HG02678 (cell line): ENCODE data around the gene SORT1.

Experiments
- ATAC-seq: cut with Tn5 transposase; IDR thresholded peaks from one replicate; pipeline ENCODE4 v1.9.1; 2021; ENCODE audit warnings: mild to moderate bottlenecking, moderate library complexity; ENCODE audit not compliant: unreplicated experiment

Gene SORT1

DNA sequence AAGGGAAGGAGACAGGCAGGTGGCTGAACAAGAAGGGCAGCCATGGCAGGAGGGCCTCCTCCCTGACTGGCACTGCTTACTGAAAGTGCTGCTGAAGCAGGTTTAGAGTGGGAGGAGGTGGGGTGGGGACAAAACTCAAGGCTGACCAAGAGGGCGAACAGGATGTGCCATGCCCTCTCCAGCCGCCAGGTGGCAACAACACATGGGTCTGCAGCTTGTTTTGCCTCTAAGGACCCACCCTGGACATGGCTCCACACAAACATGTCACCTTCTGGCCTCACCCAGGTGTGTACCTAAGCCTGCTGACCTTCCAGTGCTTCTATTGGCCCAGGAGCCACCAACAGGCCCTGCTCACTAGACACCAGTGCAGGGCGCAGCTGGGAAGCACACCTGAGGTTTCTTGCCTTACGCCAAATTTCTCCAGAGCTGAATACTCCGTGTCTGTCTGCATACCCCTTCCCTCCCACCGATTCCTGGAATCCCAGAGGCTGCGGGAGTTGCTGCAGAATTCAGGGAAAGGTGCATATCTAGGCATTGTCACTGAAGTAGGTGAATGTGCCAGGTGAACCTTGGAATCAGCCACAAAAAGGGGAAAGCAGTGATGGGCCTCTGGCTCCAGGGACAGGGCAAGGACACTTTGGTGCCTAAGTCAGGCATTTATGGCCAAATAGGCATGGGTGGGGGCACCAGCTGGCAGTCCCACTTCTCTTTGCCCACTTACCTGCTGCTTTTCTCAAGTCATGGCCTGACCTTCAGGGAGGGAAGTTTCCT lies 120.1 kb downstream of the SORT1 start:
- ATAC-seq = peak; percentile 83

DNA sequence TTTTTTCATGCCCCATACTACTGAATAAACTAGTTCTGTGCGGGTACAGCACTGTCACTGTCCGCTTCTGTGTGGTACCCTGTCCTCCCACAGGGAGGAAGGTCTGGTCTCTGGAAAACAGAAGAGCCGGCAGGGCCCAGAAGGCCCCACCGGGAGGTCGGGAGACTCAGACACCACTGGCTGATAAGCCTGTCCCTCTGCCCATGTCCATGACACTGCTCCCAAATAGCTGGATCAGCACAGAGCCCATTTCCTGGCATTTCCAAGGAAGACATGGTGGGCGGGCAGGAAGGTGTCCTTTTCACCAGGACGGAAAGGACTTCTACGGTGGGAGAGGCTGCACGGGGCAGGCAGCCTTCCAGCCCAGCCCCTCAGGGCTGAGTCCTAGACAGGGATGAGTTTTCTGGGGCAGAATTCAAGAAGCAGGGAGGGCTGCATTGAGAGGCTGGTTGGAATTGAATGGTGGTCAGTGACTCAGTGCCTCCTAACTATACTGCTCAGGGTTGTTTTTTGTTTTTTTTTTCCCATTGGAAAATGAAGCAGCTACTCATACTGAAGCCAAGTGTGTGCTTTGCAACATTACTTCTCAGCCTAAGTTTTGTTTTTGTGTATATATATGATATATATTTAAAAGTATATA lies 121.9 kb downstream of the SORT1 start:
- no peak for ATAC-seq

DNA sequence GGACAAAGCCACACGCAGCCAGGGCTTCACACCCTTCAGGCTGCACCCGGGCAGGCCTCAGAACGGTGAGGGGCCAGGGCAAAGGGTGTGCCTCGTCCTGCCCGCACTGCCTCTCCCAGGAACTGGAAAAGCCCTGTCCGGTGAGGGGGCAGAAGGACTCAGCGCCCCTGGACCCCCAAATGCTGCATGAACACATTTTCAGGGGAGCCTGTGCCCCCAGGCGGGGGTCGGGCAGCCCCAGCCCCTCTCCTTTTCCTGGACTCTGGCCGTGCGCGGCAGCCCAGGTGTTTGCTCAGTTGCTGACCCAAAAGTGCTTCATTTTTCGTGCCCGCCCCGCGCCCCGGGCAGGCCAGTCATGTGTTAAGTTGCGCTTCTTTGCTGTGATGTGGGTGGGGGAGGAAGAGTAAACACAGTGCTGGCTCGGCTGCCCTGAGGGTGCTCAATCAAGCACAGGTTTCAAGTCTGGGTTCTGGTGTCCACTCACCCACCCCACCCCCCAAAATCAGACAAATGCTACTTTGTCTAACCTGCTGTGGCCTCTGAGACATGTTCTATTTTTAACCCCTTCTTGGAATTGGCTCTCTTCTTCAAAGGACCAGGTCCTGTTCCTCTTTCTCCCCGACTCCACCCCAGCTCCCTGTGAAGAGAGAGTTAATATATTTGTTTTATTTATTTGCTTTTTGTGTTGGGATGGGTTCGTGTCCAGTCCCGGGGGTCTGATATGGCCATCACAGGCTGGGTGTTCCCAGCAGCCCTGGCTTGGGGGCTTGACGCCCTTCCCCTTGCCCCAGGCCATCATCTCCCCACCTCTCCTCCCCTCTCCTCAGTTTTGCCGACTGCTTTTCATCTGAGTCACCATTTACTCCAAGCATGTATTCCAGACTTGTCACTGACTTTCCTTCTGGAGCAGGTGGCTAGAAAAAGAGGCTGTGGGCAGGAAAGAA lies 122.9 kb downstream of the SORT1 start:
- ATAC-seq = no peak

DNA sequence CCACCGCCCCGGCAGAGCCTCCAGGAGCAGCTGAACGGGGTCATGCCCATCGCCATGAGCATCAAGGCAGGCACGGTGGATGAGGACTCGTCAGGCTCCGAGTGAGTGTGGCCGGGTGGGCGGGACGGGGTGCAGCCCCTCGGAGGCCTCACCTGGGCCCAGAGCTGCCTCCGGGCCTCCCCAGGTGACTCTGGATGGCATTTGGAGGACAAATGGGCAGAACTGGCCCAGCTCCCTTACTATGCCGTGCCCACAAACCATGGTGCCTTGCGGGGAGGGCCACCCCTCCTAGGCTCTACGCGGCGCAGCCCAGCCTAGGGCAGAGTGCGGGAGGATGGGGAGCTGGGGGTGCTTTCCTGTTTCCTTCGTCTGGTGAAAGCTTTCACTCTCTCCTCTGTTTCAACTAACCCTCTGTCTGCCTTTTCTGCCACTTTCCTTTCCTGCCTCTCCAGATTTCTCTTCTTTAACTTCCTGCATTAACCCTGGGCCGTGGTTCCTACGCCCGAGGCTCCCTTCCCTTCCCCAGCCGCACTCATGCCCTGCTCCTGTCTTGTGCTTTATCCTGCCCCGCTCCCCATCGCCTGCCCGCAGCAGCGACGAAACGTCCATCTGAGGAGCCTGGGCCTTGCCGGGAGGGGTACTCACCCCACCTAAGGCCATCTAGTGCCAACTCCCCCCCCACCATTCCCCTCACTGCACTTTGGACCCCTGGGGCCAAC lies 124.0 kb downstream of the SORT1 start:
- no peak for ATAC-seq

DNA sequence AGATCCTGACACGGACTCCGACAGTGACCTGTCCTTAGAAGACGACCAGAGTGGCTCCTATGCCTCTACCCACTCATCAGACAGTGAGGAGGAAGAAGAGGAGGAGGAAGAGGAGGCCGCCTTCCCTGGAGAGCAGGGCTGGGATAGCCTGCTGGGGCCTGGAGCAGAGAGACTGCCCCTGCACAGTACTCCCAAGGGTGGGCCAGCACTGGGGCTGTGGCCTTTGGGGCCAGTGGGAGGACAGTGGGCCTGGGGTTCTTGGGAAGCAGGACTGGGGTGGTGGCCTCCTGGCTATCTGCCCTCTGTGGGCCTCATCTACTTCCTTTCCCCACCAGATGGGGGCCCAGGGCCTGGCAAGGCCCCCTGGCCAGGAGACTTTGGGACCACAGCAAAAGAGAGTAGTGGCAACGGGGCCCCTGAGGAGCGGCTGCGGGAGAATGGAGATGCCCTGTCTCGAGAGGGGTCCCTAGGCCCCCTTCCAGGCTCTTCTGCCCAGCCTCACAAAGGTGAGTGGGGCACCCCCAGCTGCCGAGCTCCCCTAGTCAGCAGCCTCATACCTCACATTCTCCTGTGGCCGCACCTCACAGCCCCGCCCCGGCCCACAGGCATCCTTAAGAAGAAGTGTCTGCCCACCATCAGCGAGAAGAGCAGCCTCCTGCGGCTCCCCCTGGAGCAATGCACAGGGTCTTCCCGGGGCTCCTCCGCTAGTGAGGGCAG lies 124.7 kb downstream of the SORT1 start:
- ATAC-seq = no peak

DNA sequence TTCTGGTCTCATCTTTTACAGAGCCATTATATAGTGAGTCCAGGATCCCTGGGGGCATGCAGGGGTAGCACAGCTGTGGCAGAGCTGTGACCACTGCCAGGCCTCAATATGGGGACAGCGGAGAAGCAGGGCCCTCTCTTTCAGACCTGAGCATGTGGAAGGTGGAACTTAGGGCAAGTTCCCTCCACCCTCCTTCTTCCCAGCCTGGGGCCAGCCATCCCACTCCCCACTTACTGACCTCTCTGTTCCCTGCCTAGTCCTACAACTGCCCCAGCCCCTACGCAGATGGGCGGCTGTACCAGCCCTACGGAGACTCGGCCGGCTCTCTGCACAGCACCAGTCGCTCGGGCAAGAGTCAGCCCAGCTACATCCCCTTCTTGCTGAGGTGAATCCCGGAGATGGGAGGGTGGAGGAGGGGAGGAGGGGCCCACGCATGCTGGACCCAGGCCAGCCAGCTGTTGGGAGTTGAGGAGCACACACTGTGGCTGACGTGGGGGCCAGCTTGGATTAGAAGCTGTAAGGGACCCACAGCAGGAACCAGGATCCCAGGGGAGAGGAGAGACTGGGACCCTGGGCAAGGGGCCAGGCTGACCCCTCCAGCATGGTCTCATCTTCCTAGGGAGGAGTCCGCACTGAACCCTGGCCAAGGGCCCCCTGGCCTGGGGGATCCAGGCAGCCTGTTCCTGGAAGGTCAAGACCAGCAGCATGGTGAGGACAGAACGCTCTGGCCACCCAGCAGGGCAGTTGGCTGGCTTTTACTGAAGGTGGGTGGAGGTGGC lies 125.5 kb downstream of the SORT1 start:
- no peak for ATAC-seq

DNA sequence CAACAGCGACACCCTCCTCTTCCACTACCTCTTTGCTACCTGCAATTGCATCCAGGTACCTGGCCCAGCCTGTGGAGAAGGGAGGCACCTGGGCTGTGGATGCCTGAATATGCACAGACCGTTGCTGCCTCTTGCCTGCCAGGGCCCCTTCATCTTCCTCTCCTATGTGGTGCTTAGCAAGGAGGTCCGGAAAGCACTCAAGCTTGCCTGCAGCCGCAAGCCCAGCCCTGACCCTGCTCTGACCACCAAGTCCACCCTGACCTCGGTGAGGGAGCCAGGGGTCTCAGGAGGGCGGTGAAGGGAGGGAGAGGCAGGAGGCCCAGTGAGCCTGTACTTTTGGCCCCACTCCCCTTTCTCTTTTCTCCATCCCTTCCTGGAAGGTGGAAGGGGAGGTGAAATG lies 126.3 kb downstream of the SORT1 start:
- no peak for ATAC-seq

DNA sequence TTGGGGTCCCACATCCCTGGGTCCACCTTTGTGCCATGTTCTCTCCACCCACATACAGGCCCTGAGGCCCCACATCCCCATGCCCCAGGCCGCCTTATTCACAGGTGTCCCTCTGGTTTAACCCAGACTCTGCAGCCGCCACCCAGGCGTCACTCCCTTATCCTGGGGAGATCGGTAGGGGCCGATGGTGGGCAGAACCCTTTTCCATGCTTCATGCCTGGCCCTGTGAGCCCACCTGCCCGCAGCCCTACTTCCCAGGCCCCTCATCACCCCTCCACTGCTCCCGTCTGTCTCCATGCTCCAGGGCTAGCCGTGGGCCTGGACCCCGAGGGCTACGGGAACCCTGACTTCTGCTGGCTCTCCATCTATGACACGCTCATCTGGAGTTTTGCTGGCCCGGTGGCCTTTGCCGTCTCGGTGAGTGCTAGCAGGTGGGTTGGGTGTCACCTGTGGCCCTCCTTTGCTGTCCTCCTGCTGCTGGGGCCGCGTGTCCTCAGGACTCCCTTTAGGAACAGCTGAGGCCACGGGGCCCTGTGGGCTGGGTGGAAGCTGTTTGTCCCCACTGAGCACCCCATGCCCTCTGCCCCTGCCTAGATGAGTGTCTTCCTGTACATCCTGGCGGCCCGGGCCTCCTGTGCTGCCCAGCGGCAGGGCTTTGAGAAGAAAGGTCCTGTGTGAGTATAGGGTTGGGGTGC lies 126.9 kb downstream of the SORT1 start:
- no peak for ATAC-seq

DNA sequence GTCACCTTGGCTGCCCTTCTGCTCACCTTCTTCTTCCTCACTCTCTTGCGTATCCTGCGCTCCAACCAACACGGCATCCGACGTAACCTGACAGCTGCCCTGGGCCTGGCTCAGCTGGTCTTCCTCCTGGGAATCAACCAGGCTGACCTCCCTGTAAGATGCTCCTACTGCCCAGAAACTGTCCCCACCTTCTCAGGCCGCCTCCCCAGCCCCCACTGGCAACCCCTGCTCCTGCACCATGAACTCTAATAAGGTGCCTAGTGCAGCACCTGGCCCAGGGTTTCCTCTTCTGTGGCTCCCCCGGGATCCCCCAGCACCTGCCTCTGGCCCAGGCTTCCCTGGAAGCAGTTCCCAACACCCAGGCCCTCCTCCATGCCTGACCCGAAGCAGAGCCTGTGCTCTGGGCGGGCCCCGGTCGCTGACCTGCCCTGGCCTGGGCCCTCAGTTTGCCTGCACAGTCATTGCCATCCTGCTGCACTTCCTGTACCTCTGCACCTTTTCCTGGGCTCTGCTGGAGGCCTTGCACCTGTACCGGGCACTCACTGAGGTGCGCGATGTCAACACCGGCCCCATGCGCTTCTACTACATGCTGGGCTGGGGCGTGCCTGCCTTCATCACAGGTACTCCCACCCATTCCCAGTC lies 127.6 kb downstream of the SORT1 start:
- ATAC-seq = no peak

DNA sequence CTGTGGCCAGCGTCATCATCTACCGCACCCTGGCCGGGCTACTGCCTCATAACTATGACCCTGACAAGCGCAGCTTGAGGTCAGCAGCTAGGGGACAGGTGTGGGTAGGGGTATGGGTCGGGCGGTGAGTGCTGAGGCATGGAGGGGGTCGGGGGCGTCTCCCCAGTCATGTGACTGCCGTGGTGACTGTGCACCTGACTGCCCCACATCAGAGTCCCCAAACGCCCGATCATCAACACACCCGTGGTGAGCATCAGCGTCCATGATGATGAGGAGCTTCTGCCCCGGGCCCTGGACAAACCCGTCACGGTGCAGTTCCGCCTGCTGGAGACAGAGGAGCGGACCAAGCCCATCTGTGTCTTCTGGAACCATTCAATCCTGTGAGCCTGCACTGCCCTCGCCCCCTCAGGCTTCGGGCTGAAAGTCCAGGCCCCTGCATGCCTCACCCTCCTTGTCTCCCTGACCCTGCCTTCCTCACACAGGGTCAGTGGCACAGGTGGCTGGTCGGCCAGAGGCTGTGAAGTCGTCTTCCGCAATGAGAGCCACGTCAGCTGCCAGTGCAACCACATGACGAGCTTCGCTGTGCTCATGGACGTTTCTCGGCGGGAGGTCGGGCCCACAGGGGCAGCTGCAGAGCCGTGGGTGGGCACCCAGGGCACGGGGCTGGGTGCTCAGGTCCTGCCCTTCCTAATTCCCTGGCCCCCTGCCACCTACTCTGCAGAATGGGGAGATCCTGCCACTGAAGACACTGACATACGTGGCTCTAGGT lies 128.3 kb downstream of the SORT1 start:
- ATAC-seq = no peak

DNA sequence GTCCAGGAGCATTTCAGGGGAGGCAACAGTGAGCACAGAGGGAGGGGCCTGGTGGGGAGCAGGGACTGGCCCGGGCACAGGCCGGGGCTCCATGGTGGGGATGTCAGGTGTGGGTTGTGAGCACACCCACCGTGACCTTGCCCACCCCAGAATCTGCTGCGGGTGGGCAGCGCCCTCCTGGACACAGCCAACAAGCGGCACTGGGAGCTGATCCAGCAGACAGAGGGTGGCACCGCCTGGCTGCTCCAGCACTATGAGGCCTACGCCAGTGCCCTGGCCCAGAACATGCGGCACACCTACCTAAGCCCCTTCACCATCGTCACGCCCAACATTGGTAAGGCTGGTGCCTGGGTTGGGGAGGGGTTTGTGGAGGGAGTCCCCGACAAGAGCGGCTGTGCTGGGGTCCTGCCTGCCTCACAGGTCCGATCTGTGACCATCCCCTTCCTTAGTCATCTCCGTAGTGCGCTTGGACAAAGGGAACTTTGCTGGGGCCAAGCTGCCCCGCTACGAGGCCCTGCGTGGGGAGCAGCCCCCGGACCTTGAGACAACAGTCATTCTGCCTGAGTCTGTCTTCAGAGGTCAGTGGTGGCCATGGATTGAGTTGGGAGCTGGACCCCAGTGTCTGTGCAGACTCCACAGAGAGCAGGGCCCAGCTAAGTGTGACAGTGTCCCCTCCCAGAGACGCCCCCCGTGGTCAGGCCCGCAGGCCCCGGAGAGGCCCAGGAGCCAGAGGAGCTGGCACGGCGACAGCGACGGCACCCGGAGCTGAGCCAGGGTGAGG lies 129.1 kb downstream of the SORT1 start:
- no peak for ATAC-seq

DNA sequence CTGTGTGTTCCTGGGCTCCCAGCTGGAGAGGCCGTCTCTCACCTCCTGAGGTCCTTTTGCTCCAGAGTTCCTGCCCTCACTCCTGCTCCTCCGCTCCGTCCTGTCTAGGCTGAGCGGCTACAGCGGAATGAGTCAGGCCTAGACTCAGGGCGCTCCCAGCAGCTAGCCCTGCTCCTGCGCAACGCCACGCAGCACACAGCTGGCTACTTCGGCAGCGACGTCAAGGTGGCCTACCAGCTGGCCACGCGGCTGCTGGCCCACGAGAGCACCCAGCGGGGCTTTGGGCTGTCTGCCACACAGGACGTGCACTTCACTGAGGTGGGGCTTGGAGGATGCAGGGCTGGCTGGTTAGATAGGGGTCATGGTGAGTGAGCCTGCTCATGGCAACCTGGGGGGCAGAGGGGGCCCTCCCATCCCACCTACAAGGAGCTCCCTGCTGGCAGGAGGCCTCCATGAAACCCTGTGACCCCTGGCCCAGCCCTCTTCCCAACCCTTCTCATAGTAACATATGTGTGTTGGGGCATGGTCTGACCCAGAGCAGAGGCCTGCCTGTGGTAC lies 129.9 kb downstream of the SORT1 start:
- no peak for ATAC-seq

DNA sequence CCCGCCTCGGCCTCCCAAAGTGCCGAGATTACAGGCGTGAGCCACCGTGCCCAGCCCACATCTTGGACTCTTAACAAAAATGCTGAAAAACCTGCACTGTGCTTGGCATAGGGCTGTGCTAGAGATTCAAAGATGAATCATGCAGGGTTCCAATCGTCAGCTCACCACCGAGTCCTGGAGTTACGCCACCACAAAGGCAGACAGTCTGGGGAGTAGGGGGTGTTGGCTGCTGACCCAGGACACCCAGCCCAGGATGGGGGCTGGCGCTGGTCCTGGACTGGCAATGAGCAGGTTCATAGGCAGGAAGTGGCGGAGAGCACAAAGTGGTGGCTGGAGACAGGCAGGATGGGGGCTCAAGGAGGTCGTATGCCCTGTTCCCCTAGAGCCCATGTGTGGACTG lies 130.8 kb downstream of the SORT1 start:
- ATAC-seq = no peak

DNA sequence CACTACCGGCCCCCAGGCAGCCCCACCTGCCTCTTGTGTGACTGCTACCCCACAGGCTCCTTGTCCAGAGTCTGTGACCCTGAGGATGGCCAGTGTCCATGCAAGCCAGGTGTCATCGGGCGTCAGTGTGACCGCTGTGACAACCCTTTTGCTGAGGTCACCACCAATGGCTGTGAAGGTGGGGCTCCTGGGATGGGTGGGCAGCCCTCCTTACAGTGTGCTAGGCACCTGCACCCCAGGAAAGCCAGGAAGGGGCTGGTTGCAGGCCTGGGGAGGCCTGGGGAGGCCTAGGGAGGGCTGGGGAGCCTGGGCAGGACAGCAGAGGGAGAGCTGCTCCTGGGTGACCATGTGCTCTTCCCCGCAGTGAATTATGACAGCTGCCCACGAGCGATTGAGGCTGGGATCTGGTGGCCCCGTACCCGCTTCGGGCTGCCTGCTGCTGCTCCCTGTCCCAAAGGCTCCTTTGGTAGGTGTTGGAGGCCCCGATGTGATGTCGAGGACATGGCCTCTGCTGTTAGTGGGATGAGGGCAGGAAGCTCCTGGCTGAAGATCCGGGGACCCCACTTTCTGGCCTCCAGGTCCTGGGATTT lies 131.9 kb downstream of the SORT1 start:
- no peak for ATAC-seq

DNA sequence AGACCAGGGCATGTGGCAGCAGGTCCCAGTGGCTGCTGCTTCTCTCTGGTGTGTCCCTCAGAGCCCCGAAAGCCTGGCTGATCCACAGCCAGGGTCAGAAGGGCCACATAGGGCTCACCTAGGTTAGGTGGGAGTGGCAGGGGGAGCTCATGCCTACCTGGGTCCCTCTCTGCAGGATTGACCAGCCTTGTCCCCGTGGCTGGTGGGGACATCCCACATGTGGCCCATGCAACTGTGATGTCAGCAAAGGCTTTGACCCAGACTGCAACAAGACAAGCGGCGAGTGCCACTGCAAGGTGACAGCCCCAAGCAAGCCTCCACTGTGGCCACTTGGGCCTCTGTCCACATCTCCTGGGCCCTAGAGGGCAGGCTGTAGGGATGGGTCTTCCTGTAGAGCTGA lies 132.7 kb downstream of the SORT1 start:
- ATAC-seq = no peak

DNA sequence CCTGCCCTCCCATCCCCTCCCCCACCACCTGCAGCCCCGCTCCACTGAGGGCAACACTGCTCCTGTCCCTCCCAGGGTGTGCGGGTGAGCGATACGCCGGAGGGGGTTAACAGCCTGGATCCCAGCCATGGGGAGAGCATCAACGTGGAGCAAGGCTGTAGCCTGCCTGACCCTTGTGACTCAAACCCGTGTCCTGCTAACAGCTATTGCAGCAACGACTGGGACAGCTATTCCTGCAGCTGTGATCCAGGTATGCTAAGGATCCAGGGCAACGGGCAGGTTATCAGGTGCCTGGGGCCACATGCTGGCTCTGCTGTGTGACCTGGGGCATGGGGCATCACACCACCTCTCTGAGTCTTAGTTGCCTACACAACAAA lies 133.4 kb downstream of the SORT1 start:
- ATAC-seq = no peak
